HepG2 (cell line): ENCODE measurements around the gene DUSP16. TPM values are rescaled to one million over a fixed set of nuclear protein-coding genes. Genes with fewer than 3 reads are reported as not detected.

Source experiments
- AGO1 ChIP-seq: fragments of 200-400 bp; formaldehyde crosslinking; IDR thresholded peaks from 2 replicates; pipeline ENCODE4 v1.6.1; 2017; ENCODE audit warnings: mild to moderate bottlenecking, low read depth, low read length, moderate library complexity; ENCODE audit not compliant: poor library complexity, severe bottlenecking
- AHR ChIP-seq: IDR thresholded peaks from 2 replicates; pipeline ENCODE4 v1.6.1; 2018; ENCODE audit warnings: missing genetic modification reagents, missing compliant biosample characterization
- ARID5B ChIP-seq: IDR thresholded peaks from 2 replicates; pipeline ENCODE4 v1.4.0; 2020; ENCODE audit warnings: mild to moderate bottlenecking, missing genetic modification reagents
- BATF2 ChIP-seq: sonication (generic); formaldehyde crosslinking; IDR thresholded peaks from 2 replicates; pipeline ENCODE4 v1.8.0; 2022; ENCODE audit warnings: mild to moderate bottlenecking, missing genetic modification reagents, moderate library complexity
- CENPX ChIP-seq: sonication (generic); formaldehyde crosslinking; IDR thresholded peaks from 2 replicates; pipeline ENCODE4 v1.9.0; 2021; ENCODE audit warnings: mild to moderate bottlenecking, missing genetic modification reagents, moderate library complexity
- HDAC1 ChIP-seq: sonication (generic); formaldehyde crosslinking; IDR thresholded peaks from 2 replicates; pipeline ENCODE4 v1.5.1; 2020; ENCODE audit warnings: mild to moderate bottlenecking, missing genetic modification reagents
- LCORL ChIP-seq, 2 experiments: fragments of 450-650 bp in 1 of 2; sonication (generic) in 1 of 2; formaldehyde crosslinking in 1 of 2; IDR thresholded peaks; 2 replicates each; pipeline versions ENCODE4 v1.5.0 to v1.6.1; 2017 to 2020; ENCODE audit warnings: antibody characterized with exemption in 1 of 2, missing genetic modification reagents in 1 of 2
- PAXIP1 ChIP-seq: sonication (generic); formaldehyde crosslinking; conservative IDR thresholded peaks from 2 replicates; pipeline ENCODE4 v1.4.0; 2020; ENCODE audit warnings: mild to moderate bottlenecking, missing genetic modification reagents, moderate library complexity
- PRDM4 ChIP-seq: sonication (generic); formaldehyde crosslinking; IDR thresholded peaks from 2 replicates; pipeline ENCODE4 v1.9.0; 2021; ENCODE audit warnings: missing genetic modification reagents, borderline replicate concordance
- ZFYVE20 ChIP-seq: sonication (generic); formaldehyde crosslinking; IDR thresholded peaks from 2 replicates; pipeline ENCODE4 v1.8.0; 2023; ENCODE audit warnings: low read depth, mild to moderate bottlenecking, moderate library complexity, missing genetic modification reagents, borderline replicate concordance
- ZNF10 ChIP-seq: sonication (generic); formaldehyde crosslinking; IDR thresholded peaks from 2 replicates; pipeline ENCODE4 v1.4.0; 2020; ENCODE audit warnings: mild to moderate bottlenecking, low read depth, missing genetic modification reagents, borderline replicate concordance
- ZNF230 ChIP-seq: sonication (generic); formaldehyde crosslinking; IDR thresholded peaks from 2 replicates; pipeline ENCODE4 v1.4.0; 2020; ENCODE audit warnings: mild to moderate bottlenecking, missing genetic modification reagents
- ZNF777 ChIP-seq: sonication (generic); formaldehyde crosslinking; IDR thresholded peaks from 2 replicates; pipeline ENCODE4 v1.4.0; 2020; ENCODE audit warnings: missing genetic modification reagents
- ZNF788 ChIP-seq: sonication (generic); formaldehyde crosslinking; IDR thresholded peaks from 2 replicates; pipeline ENCODE4 v1.5.0; 2020; ENCODE audit warnings: mild to moderate bottlenecking, missing genetic modification reagents, borderline replicate concordance
- polyA plus RNA-seq, 8 experiments: library from polyadenylated mRNA; depleted of rRNA in 3 of 8; stranded (reverse) in 7 of 8; unstranded in 1 of 8; fragments of >200 nt; fragmentation: Illumina TruSeq in 4 of 8; extraction: Trizol in 4 of 8; gene quantifications; 2 replicates each; pipeline versions ENCODE4 v1.2.1 to v1.2.3, GENCODE V29; 2011 to 2016; ENCODE audit warnings: low read depth in 4 of 8, missing spikeins in 1 of 8, mixed read lengths in 1 of 8; ENCODE audit not compliant: insufficient read depth in 1 of 8
- total RNA-seq, 5 experiments: library from RNA; depleted of rRNA; stranded (reverse); fragments of >200 nt; fragmentation: Illumina TruSeq; extraction: Trizol; gene quantifications; 2 replicates each; pipeline ENCODE4 v1.2.3, GENCODE V29; 2016; ENCODE audit warnings: low read depth in 1 of 5
- TF ChIP-seq, protein P1 (sequence below): sonication (generic); formaldehyde crosslinking; IDR thresholded peaks from 2 replicates; pipeline ENCODE4 v1.4.0; 2020; ENCODE audit warnings: low read depth, mild to moderate bottlenecking, missing genetic modification reagents

Gene DUSP16
- total and polyA plus RNA-seq, 2 of the 13 experiments (the other 11 are each of a cell fraction or from before 2014, with no cell fraction given) = 45.7 to 46.6 TPM

- TF ChIP-seq PRDM4 (no peak), ZFYVE20 (CRISPR knock-in tag) (no peak), AHR (CRISPR knock-in tag) (no peak), ZNF230 (CRISPR knock-in tag) (no peak), HDAC1 (peak; percentile 72), ZNF788 (CRISPR knock-in tag) (no peak), ARID5B (CRISPR knock-in tag) (peak; percentile 80; the same call in 1 of the 2 replicates), BATF2 (CRISPR knock-in tag) (no peak), CENPX (CRISPR knock-in tag) (no peak), ZNF777 (CRISPR knock-in tag) (no peak), ZNF10 (no peak), LCORL (IDR thresholded peaks at IDR 0.05) (no peak), LCORL (CRISPR knock-in tag; IDR thresholded peaks at IDR 0.05) (peak; percentile 40; the same call in 1 of the 2 replicates), PAXIP1 (CRISPR knock-in tag) (peak; percentile 55), AGO1 (no peak)
- TF ChIP-seq, protein P1, sequence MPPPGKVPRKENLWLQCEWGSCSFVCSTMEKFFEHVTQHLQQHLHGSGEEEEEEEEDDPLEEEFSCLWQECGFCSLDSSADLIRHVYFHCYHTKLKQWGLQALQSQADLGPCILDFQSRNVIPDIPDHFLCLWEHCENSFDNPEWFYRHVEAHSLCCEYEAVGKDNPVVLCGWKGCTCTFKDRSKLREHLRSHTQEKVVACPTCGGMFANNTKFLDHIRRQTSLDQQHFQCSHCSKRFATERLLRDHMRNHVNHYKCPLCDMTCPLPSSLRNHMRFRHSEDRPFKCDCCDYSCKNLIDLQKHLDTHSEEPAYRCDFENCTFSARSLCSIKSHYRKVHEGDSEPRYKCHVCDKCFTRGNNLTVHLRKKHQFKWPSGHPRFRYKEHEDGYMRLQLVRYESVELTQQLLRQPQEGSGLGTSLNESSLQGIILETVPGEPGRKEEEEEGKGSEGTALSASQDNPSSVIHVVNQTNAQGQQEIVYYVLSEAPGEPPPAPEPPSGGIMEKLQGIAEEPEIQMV (CRISPR knock-in tag) = no peak
Observed at GRCh38 chr12:12560587-12561370, 1.9 kb downstream of the DUSP16 start (continued).
